HepG2 (cell line): ENCODE measurements around the gene MAN2A1. TPM values are rescaled to one million over a fixed set of nuclear protein-coding genes. Genes with fewer than 3 reads are reported as not detected.

Experiments
- ATAC-seq: fragments of 200-7000 bp; cut with Tn5 transposase; 3 replicates; pipeline ENCODE4 v1.9.1; 2020; ENCODE audit warnings: mild to moderate bottlenecking, moderate library complexity
- BruUV-seq: library from RNA; stranded (reverse); fragments of 400-500 nt; replicated peaks from 2 replicates; lab custom pipeline; 2021; lab: Mats Ljungman, UMichigan
- CTCF ChIA-PET: fragments of 300-600 bp; formaldehyde crosslinking; extraction: SDS; loops from one replicate; lab custom pipeline; 2021; ENCODE audit warnings: low total read pairs, inconsistent platforms, low intra/inter-chr PET ratio; lab: Yijun Ruan, JAX
- POLR2A ChIA-PET: fragments of 350-600 bp; sonication (Branson Sonifier 250); formaldehyde crosslinking; loops from one replicate; lab custom pipeline; 2020; ENCODE audit warnings: antibody characterized with exemption, inconsistent platforms; lab: Yijun Ruan, JAX
- DNase-seq: peaks from one replicate; pipeline ENCODE4 v3.0.0-alpha.2; 2015; ENCODE audit warnings: low spot score
- FAIRE-seq: peaks from 3 replicates; lab custom pipeline; 2011; peaks lifted over from hg19 to GRCh38; lab: Jason Lieb, UNC
- H2AFZ ChIP-seq: one replicate; pipeline ENCODE4 v1.6.1; 2011; ENCODE audit warnings: low read length, inconsistent platforms
- H3K27ac ChIP-seq: fragments of 300-600 bp; 3 replicates; pipeline ENCODE4 v1.8.0; 2011; ENCODE audit warnings: mixed run types, mild to moderate bottlenecking, mixed read lengths, low read length, inconsistent platforms; ENCODE audit not compliant: insufficient read depth; ENCODE audit errors: extremely low read length
- H3K27me3 ChIP-seq, 2 experiments: fragments of 200-600 bp in 1 of 2; 2 replicates in 1 of 2; 3 replicates in 1 of 2; pipeline versions ENCODE4 v1.6.0 to v1.8.0; 2011; ENCODE audit warnings: low read length in 2 of 2, mild to moderate bottlenecking in 2 of 2, moderate library complexity in 2 of 2, inconsistent platforms in 1 of 2; ENCODE audit not compliant: insufficient read depth in 2 of 2, control insufficient read depth in 1 of 2
- H3K36me3 ChIP-seq, 2 experiments: fragments of 200-600 bp in 1 of 2; replicated peaks in 1 of 2; 2 replicates in 1 of 2; 3 replicates in 1 of 2; pipeline versions ENCODE4 v1.5.1 to v1.8.0; 2011; ENCODE audit warnings: low read length in 2 of 2, inconsistent platforms in 1 of 2; ENCODE audit not compliant: insufficient read depth in 2 of 2, control insufficient read depth in 1 of 2
- H3K4me1 ChIP-seq: 2 replicates; pipeline ENCODE4 v1.5.1; 2012; ENCODE audit warnings: low read length, inconsistent platforms; ENCODE audit not compliant: insufficient read depth
- H3K4me2 ChIP-seq: 2 replicates; pipeline ENCODE4 v1.6.0; 2011; ENCODE audit warnings: low read depth, low read length, inconsistent platforms
- H3K4me3 ChIP-seq, 3 experiments: fragments of 200-600 bp in 1 of 3; sonication (generic), shearing (Covaris generic) in 1 of 3; replicated peaks in 1 of 3; 2 replicates each; pipeline ENCODE4 v1.5.1; 2011 to 2016; ENCODE audit warnings: low read length in 3 of 3, inconsistent platforms in 2 of 3, low read depth in 2 of 3, mild to moderate bottlenecking in 2 of 3, control low read depth in 1 of 3, mixed read lengths in 1 of 3; ENCODE audit not compliant: insufficient read depth in 1 of 3
- H3K79me2 ChIP-seq: one replicate; pipeline ENCODE4 v1.6.1; 2011; ENCODE audit warnings: low read length, inconsistent platforms; ENCODE audit not compliant: insufficient read depth
- H3K9ac ChIP-seq: 2 replicates; pipeline ENCODE4 v1.6.0; 2011; ENCODE audit warnings: mild to moderate bottlenecking, low read depth, low read length, inconsistent platforms; ENCODE audit not compliant: insufficient read depth
- H3K9me3 ChIP-seq: 2 replicates; pipeline ENCODE4 v1.5.1; 2012; ENCODE audit warnings: mild to moderate bottlenecking, low read length
- H4K20me1 ChIP-seq: 2 replicates; pipeline ENCODE4 v1.6.0; 2011; ENCODE audit warnings: inconsistent platforms, mild to moderate bottlenecking, low read length, moderate library complexity; ENCODE audit not compliant: insufficient read depth
- AGO2 ChIP-seq: fragments of 200-400 bp; formaldehyde crosslinking; optimal IDR thresholded peaks from 2 replicates; pipeline ENCODE3; 2017; ENCODE audit warnings: mild to moderate bottlenecking, low read depth, low read length, moderate library complexity
- ARID2 ChIP-seq: sonication (generic); formaldehyde crosslinking; IDR thresholded peaks from 2 replicates; pipeline ENCODE4 v1.8.1; 2022; ENCODE audit warnings: mild to moderate bottlenecking, missing genetic modification reagents, borderline replicate concordance
- CEBPG ChIP-seq: IDR thresholded peaks from 2 replicates; pipeline ENCODE4 v1.6.1; 2016
- FLYWCH1 ChIP-seq: sonication (generic); formaldehyde crosslinking; IDR thresholded peaks from 2 replicates; pipeline ENCODE4 v1.8.1; 2023; ENCODE audit warnings: mild to moderate bottlenecking, missing genetic modification reagents
- NRL ChIP-seq: sonication (generic); formaldehyde crosslinking; IDR thresholded peaks from 2 replicates; pipeline ENCODE4 v1.5.0; 2020; ENCODE audit warnings: missing genetic modification reagents, mild to moderate bottlenecking, moderate library complexity, borderline replicate concordance
- PHB2 ChIP-seq: fragments of 450-650 bp; IDR thresholded peaks from 2 replicates; pipeline ENCODE4 v1.6.1; 2018; ENCODE audit not compliant: partially characterized antibody
- SP5 ChIP-seq: IDR thresholded peaks from 2 replicates; pipeline ENCODE4 v1.6.1; 2016; ENCODE audit warnings: low read depth, borderline replicate concordance
- SPEN ChIP-seq: sonication (generic); formaldehyde crosslinking; IDR thresholded peaks from 2 replicates; pipeline ENCODE4 v1.5.1; 2020; ENCODE audit warnings: low read depth, mild to moderate bottlenecking, missing genetic modification reagents
- TFDP2 ChIP-seq: sonication (generic); formaldehyde crosslinking; IDR thresholded peaks from 2 replicates; pipeline ENCODE4 v1.4.0; 2020; ENCODE audit warnings: missing genetic modification reagents
- U2AF1 ChIP-seq: fragments of 200-400 bp; formaldehyde crosslinking; optimal IDR thresholded peaks from 2 replicates; pipeline ENCODE3; 2017; ENCODE audit warnings: mild to moderate bottlenecking, low read depth, low read length
- ZNF414 ChIP-seq: sonication (generic); formaldehyde crosslinking; IDR thresholded peaks from 2 replicates; pipeline ENCODE4 v1.5.0; 2020; ENCODE audit warnings: missing genetic modification reagents
- ZSCAN9 ChIP-seq: IDR thresholded peaks from 2 replicates; pipeline ENCODE4 v1.6.1; 2016; ENCODE audit warnings: borderline replicate concordance
- WGBS: methylation state at CpG from one replicate; pipeline ENCODE4 v1.1.6; 2017; ENCODE audit warnings: low lambda C conversion rate; 5-methylcytosine and 5-hydroxymethylcytosine counted together
- in situ Hi-C: cut with HindIII; loops from 2 replicates; pipeline ENCODE4 v1.10.0; 2017; ENCODE audit warnings: low pct_unique_long_range_greater_than_20kb; ENCODE audit not compliant: extremely low pct_ligation_motif_present
- intact Hi-C: fragments of 100-400 bp; cut with micrococcal nuclease; formaldehyde crosslinking; loops from one replicate; pipeline ENCODE4 v1.10.0; 2022; ENCODE audit not compliant: unreplicated experiment
- polyA plus RNA-seq, 8 experiments: library from polyadenylated mRNA; depleted of rRNA in 3 of 8; stranded (reverse) in 7 of 8; unstranded in 1 of 8; fragments of >200 nt; fragmentation: Illumina TruSeq in 4 of 8; extraction: Trizol in 4 of 8; gene quantifications; 2 replicates each; pipeline versions ENCODE4 v1.2.1 to v1.2.3, GENCODE V29; 2011 to 2016; ENCODE audit warnings: low read depth in 4 of 8, missing spikeins in 1 of 8, mixed read lengths in 1 of 8; ENCODE audit not compliant: insufficient read depth in 1 of 8
- total RNA-seq, 5 experiments: library from RNA; depleted of rRNA; stranded (reverse); fragments of >200 nt; fragmentation: Illumina TruSeq; extraction: Trizol; gene quantifications; 2 replicates each; pipeline ENCODE4 v1.2.3, GENCODE V29; 2016; ENCODE audit warnings: low read depth in 1 of 5
- TF ChIP-seq, protein P1 (sequence below), 2 experiments: fragments of 450-650 bp in 1 of 2; sonication (generic) in 1 of 2; formaldehyde crosslinking; IDR thresholded peaks; 2 replicates each; pipeline versions ENCODE4 v1.5.0 to v1.8.0; 2020 to 2022; ENCODE audit warnings: mild to moderate bottlenecking in 1 of 2, missing genetic modification reagents in 1 of 2

MAN2A1 gene
- total and polyA plus RNA-seq, 2 of the 13 experiments (the other 11 are each of a cell fraction or from before 2014, with no cell fraction given) = 56.2 to 80.5 TPM

DNA sequence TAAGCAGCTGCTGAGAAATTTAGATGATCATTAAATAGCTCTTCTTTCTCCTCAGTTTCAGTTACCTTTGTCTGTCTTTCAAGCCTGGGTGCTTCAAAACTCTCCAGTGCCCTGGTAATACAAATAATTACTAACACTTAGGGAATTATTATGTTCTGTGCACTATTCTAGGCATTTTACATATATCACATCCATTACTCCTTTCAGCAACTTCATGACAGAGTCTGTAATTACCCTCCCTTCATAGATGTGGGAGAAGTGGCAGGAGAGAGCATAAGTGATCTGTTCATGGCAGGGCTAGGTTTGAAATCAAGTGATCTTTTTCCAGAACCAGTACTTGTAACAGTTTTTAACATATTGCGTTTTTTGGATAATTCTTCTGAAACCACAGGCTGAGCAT is 32.0 kb downstream of the MAN2A1 start:
- Histone ChIP-seq H3K27me3 (no peaks in the 10 kb centered on the region), H3K4me2 (no peak overlapping the region), H3K27ac (no peak overlapping the region), H2AFZ (no peak overlapping the region), H3K4me3 (no peak overlapping the region), H3K9me3 (no peaks in the 10 kb centered on the region), H3K79me2 (peaks cover 8% of the 10 kb centered on the region), H4K20me1 (no peaks in the 10 kb centered on the region), H3K4me1 (peaks cover 17% of the 10 kb centered on the region), H3K9ac (no peak overlapping the region), H3K36me3 (peaks cover 3 to 13% of the 10 kb centered on the region in 2 experiments)
- ChIA-PET POLR2A (no interaction called here), CTCF (no interaction called here)
- no peak for DNase-seq
- intact Hi-C loops (no loop called here), in situ Hi-C loops (no loop called here)
- WGBS = 91% methylated on average over 1 of the region's 1 CpG
- no peak for FAIRE-seq
- no peak for ATAC-seq
- no TSS peak for BruUV-seq
- TF ChIP-seq ZSCAN9 (CRISPR knock-in tag) = no peak
- TF ChIP-seq SP5 = no peak
- TF ChIP-seq U2AF1 = no peak
- TF ChIP-seq ZNF414 (CRISPR knock-in tag) = no peak
- TF ChIP-seq PHB2 = no peak
- no peak for TF ChIP-seq ARID2 (CRISPR knock-in tag)
- no peak for TF ChIP-seq NRL (CRISPR knock-in tag)
- TF ChIP-seq AGO2 = no peak
- TF ChIP-seq FLYWCH1 (CRISPR knock-in tag) = no peak
- no peak for TF ChIP-seq TFDP2 (CRISPR knock-in tag)
- no peak for TF ChIP-seq SPEN (CRISPR knock-in tag)
- TF ChIP-seq CEBPG (CRISPR knock-in tag) = no peak
- TF ChIP-seq, protein P1, sequence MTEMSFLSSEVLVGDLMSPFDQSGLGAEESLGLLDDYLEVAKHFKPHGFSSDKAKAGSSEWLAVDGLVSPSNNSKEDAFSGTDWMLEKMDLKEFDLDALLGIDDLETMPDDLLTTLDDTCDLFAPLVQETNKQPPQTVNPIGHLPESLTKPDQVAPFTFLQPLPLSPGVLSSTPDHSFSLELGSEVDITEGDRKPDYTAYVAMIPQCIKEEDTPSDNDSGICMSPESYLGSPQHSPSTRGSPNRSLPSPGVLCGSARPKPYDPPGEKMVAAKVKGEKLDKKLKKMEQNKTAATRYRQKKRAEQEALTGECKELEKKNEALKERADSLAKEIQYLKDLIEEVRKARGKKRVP (CRISPR knock-in tag; IDR thresholded peaks at IDR 0.05) = no peak
